SU-DHL-6 (cell line): Measurements from ENCODE around the gene TRNAU1AP.
"Not testable (repeated sequence)": the region's sequence is repeated elsewhere in the genome, so short reads cannot be mapped to it uniquely, and the experiment has no call there.

ENCODE experiments used
- H2AFZ ChIP-seq: fragments of 200-600 bp; sonication (generic); 2 replicates; pipeline ENCODE4 v1.6.1; 2014; ENCODE audit warnings: low read depth, mild to moderate bottlenecking, moderate library complexity, mixed read lengths, antibody characterized with exemption, low read length; ENCODE audit not compliant: severe bottlenecking
- H3F3A ChIP-seq: fragments of 200-600 bp; shearing (Covaris generic); 2 replicates; pipeline ENCODE4 v1.6.0; 2016; ENCODE audit warnings: antibody characterized with exemption, mild to moderate bottlenecking; ENCODE audit not compliant: insufficient read depth
- H3K27ac ChIP-seq: fragments of 200-600 bp; sonication (generic); 2 replicates; pipeline ENCODE4 v1.5.1; 2016; ENCODE audit warnings: low read depth, mild to moderate bottlenecking, low read length, moderate library complexity, mixed read lengths
- H3K27me3 ChIP-seq: fragments of 200-600 bp; sonication (generic), shearing (Covaris generic); 2 replicates; pipeline ENCODE4 v1.6.0; 2014; ENCODE audit warnings: mild to moderate bottlenecking, low read length
- H3K36me3 ChIP-seq: fragments of 200-600 bp; sonication (generic); 2 replicates; pipeline ENCODE4 v1.6.1; 2014; ENCODE audit warnings: mild to moderate bottlenecking, low read length, mixed read lengths
- H3K4me2 ChIP-seq: fragments of 300-600, 200-600 bp; shearing (Covaris generic), sonication (generic); 2 replicates; pipeline ENCODE4 v1.6.0; 2014; ENCODE audit warnings: low read length, low read depth, mild to moderate bottlenecking; ENCODE audit not compliant: poor library complexity, severe bottlenecking
- H3K4me3 ChIP-seq: fragments of 200-600 bp; sonication (generic); 2 replicates; pipeline ENCODE4 v1.5.1; 2014; ENCODE audit warnings: antibody characterized with exemption, low read length, mild to moderate bottlenecking, mixed read lengths; ENCODE audit not compliant: insufficient read depth, poor library complexity, severe bottlenecking
- H3K79me2 ChIP-seq: fragments of 200-600 bp; sonication (generic); 2 replicates; pipeline ENCODE4 v1.6.1; 2014; ENCODE audit warnings: mild to moderate bottlenecking, low read length, moderate library complexity; ENCODE audit not compliant: insufficient read depth
- H3K9ac ChIP-seq: fragments of 200-600 bp; sonication (generic); 2 replicates; pipeline ENCODE4 v1.7.0; 2014; ENCODE audit warnings: mild to moderate bottlenecking, low read length
- H3K9me2 ChIP-seq: fragments of 200-600 bp; sonication (generic); replicated peaks from 2 replicates; pipeline ENCODE4 v1.6.1; 2014; ENCODE audit warnings: low read length; ENCODE audit not compliant: insufficient read depth
- H3K9me3 ChIP-seq: fragments of 200-600 bp; sonication (generic); 2 replicates; pipeline ENCODE4 v1.6.1; 2014; ENCODE audit warnings: low read length, mixed read lengths; ENCODE audit not compliant: insufficient read depth
- H4K20me1 ChIP-seq: fragments of 200-600 bp; sonication (generic); 2 replicates; pipeline ENCODE4 v1.6.1; 2014; ENCODE audit warnings: low read depth, mild to moderate bottlenecking, antibody characterized with exemption, low read length, moderate library complexity, mixed read lengths
- CTCF ChIP-seq: fragments of 200-600 bp; sonication (generic); IDR thresholded peaks from one replicate; pipeline ENCODE4 v1.5.1; 2017; ENCODE audit warnings: antibody characterized with exemption, mild to moderate bottlenecking, low read length, moderate library complexity; ENCODE audit not compliant: insufficient read depth, poor library complexity, severe bottlenecking
- EZH2phosphoT487 ChIP-seq: fragments of 200-600 bp; sonication (generic), shearing (Covaris generic); conservative IDR thresholded peaks from 2 replicates; pipeline ENCODE4 v1.6.1; 2018; ENCODE audit warnings: mild to moderate bottlenecking, antibody characterized with exemption, low read length, moderate library complexity, mixed read lengths

Gene TRNAU1AP

GRCh38 chr1:28510970-28511440, 41.9 kb upstream of the TRNAU1AP start:
- Histone ChIP-seq H3K27me3 (no peaks in the 10 kb centered on the region), H3K4me2 (peak overlapping the region; percentile 84), H4K20me1 (no peaks in the 10 kb centered on the region), H3F3A (peaks cover 97% of the 10 kb centered on the region), H3K36me3 (peaks cover 48% of the 10 kb centered on the region), H3K9me3 (no peaks in the 10 kb centered on the region), H3K9me2 (no peaks in the 10 kb centered on the region), H3K27ac (peak overlapping the region; percentile 96), H3K79me2 (peaks cover 25% of the 10 kb centered on the region), H3K9ac (0 out of 2 replicates have a peak overlapping the region, but pooled peaks have one; percentile 89), H2AFZ (no peak overlapping the region), H3K4me3 (no peak overlapping the region)
- no peak for TF ChIP-seq CTCF
- TF ChIP-seq EZH2phosphoT487, result no peak

GRCh38 chr1:28512058-28512611, 40.8 kb upstream of the TRNAU1AP start:
- H3K27ac ChIP-seq, result peak overlapping the region; percentile 96
- peaks cover 14% of the 10 kb centered on the region for H3K79me2 ChIP-seq
- no peaks in the 10 kb centered on the region for H4K20me1 ChIP-seq
- no peak overlapping the region for H3K4me3 ChIP-seq
- H3K36me3 ChIP-seq, result peaks cover 38% of the 10 kb centered on the region
- H3K9me2 ChIP-seq, result no peaks in the 10 kb centered on the region
- peaks cover 96% of the 10 kb centered on the region for H3F3A ChIP-seq
- no peaks in the 10 kb centered on the region for H3K9me3 ChIP-seq
- no peaks in the 10 kb centered on the region for H3K27me3 ChIP-seq
- H3K4me2 ChIP-seq, result peak overlapping the region; percentile 84
- no peak overlapping the region for H2AFZ ChIP-seq
- TF ChIP-seq CTCF, result no peak
- no peak for TF ChIP-seq EZH2phosphoT487
- H3K9ac ChIP-seq, result peak overlapping the region; percentile 21; the same call in 1 of the 2 replicates

- not testable (repeated sequence) for H3K9me3 ChIP-seq
Observed at GRCh38 chr1:28514445-28514933, 38.4 kb upstream of the TRNAU1AP start.

GRCh38 chr1:28516518-28516956, 36.3 kb upstream of the TRNAU1AP start:
- H3K79me2 ChIP-seq, result peaks cover 31% of the 10 kb centered on the region
- H3K4me2 ChIP-seq, result peak overlapping the region; percentile 28
- no peak for TF ChIP-seq EZH2phosphoT487
- TF ChIP-seq CTCF, result no peak
- H4K20me1 ChIP-seq, result no peaks in the 10 kb centered on the region
- H3K27me3 ChIP-seq, result no peaks in the 10 kb centered on the region
- H3F3A ChIP-seq, result peaks cover 63% of the 10 kb centered on the region
- H3K4me3 ChIP-seq, result no peak overlapping the region
- H3K9me2 ChIP-seq, result no peaks in the 10 kb centered on the region
- H3K27ac ChIP-seq, result peak overlapping the region; percentile 74
- peak overlapping the region; percentile 81; the same call in 1 of the 2 replicates for H3K9ac ChIP-seq
- peaks cover 9% of the 10 kb centered on the region; the same call in 1 of the 2 replicates for H3K36me3 ChIP-seq
- no peak overlapping the region for H2AFZ ChIP-seq
- no peaks in the 10 kb centered on the region for H3K9me3 ChIP-seq

More at GRCh38 chr1:28514445-28514933, 38.4 kb upstream of the TRNAU1AP start:
- not testable (repeated sequence) for H3K9ac ChIP-seq, H3K4me2 ChIP-seq, H3K4me3 ChIP-seq, H3K27me3 ChIP-seq, H2AFZ ChIP-seq, H3K9me2 ChIP-seq, H4K20me1 ChIP-seq
- peaks cover 15% of the 10 kb centered on the region for H3K36me3 ChIP-seq
- peaks cover 81% of the 10 kb centered on the region for H3F3A ChIP-seq
- H3K79me2 ChIP-seq, result peaks cover 11% of the 10 kb centered on the region
- peak overlapping the region; percentile 51 for H3K27ac ChIP-seq
